Parathyroid adenoma (tissue), 2 donors: Measurements from ENCODE around the gene UBE2E1.

Source experiments
- H2AFZ ChIP-seq: fragments of 300-600 bp; sonication (generic); one replicate; pipeline ENCODE4 v1.7.0; 2017; ENCODE audit warnings: antibody characterized with exemption, mild to moderate bottlenecking
- H3K27ac ChIP-seq: fragments of 300-600 bp; sonication (generic); one replicate; pipeline ENCODE4 v1.7.0; 2017
- H3K27me3 ChIP-seq: fragments of 300-600 bp; sonication (generic); one replicate; pipeline ENCODE4 v1.7.0; 2017; ENCODE audit warnings: low read length; ENCODE audit not compliant: control insufficient read depth, insufficient read depth
- H3K36me3 ChIP-seq: fragments of 300-600 bp; sonication (generic); one replicate; pipeline ENCODE4 v1.7.0; 2017; ENCODE audit warnings: low read length; ENCODE audit not compliant: control insufficient read depth, insufficient read depth
- H3K4me1 ChIP-seq: fragments of 300-600 bp; sonication (generic); one replicate; pipeline ENCODE4 v1.7.0; 2017; ENCODE audit warnings: control low read depth
- H3K4me2 ChIP-seq: fragments of 300-600 bp; sonication (generic); one replicate; pipeline ENCODE4 v1.7.0; 2017; ENCODE audit warnings: low read length
- H3K4me3 ChIP-seq: fragments of 300-600 bp; sonication (generic); one replicate; pipeline ENCODE4 v1.7.0; 2017; ENCODE audit warnings: low read depth, low read length
- H3K79me2 ChIP-seq: fragments of 300-600 bp; sonication (generic); one replicate; pipeline ENCODE4 v1.7.0; 2017; ENCODE audit warnings: control low read depth
- H3K9ac ChIP-seq: fragments of 300-600 bp; sonication (generic); one replicate; pipeline ENCODE4 v1.7.0; 2017; ENCODE audit warnings: mild to moderate bottlenecking
- H3K9me3 ChIP-seq: fragments of 300-600 bp; sonication (generic); one replicate; pipeline ENCODE4 v1.7.0; 2017; ENCODE audit warnings: low read length; ENCODE audit not compliant: control insufficient read depth
- TF ChIP-seq, protein P1 (sequence below): fragments of 300-600 bp; sonication (generic); IDR thresholded peaks from one replicate; pipeline ENCODE4 v1.7.0; 2017; ENCODE audit warnings: antibody characterized with exemption, mild to moderate bottlenecking
- donor health status: primary hyperparathyroidism.

UBE2E1 gene

DNA sequence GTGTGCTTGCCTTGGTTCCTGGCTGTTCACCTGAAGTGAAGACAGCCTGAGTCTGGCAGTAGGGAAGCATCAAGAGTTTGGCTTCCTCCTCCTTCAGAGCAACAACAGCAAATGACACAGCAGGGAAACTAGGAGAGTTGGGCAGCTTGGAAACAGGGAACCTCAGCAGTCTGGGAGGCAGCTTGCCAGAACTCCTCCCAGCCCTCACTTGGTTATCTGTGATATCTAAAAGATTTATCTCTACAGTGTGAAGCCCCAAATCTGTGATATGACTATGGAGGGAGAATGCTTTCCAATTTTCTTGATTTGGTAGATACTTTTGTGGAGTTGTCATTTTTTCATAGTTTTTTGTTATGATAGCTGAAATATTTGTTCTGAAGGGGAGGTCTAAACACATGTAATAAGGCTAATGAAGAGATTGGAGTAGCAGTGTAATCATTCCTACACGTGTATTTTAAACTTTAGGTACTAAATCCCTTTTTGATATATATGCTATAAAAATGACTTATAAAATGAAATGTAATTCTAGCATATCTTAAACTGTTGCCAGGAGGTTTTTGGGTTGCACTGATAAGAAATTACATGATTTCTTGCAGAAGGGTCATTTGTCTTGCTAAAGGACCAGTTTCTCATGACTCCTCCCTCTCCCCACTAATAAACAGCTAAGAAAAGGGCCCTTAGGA, 20.8 kb downstream of the UBE2E1 start:
- TF ChIP-seq, protein P1, sequence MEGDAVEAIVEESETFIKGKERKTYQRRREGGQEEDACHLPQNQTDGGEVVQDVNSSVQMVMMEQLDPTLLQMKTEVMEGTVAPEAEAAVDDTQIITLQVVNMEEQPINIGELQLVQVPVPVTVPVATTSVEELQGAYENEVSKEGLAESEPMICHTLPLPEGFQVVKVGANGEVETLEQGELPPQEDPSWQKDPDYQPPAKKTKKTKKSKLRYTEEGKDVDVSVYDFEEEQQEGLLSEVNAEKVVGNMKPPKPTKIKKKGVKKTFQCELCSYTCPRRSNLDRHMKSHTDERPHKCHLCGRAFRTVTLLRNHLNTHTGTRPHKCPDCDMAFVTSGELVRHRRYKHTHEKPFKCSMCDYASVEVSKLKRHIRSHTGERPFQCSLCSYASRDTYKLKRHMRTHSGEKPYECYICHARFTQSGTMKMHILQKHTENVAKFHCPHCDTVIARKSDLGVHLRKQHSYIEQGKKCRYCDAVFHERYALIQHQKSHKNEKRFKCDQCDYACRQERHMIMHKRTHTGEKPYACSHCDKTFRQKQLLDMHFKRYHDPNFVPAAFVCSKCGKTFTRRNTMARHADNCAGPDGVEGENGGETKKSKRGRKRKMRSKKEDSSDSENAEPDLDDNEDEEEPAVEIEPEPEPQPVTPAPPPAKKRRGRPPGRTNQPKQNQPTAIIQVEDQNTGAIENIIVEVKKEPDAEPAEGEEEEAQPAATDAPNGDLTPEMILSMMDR = no peak

GRCh38 chr3:23829242-23829934, 23.6 kb downstream of the UBE2E1 start:
- H3K9me3 ChIP-seq = no peaks in the 10 kb centered on the region
- no peak overlapping the region for H3K27ac ChIP-seq
- peaks cover 5% of the 10 kb centered on the region for H3K4me1 ChIP-seq
- H3K27me3 ChIP-seq = no peaks in the 10 kb centered on the region
- no peak overlapping the region for H3K4me2 ChIP-seq
- H3K36me3 ChIP-seq = no peaks in the 10 kb centered on the region
- H3K9ac ChIP-seq = no peak overlapping the region
- peaks cover 6% of the 10 kb centered on the region for H3K79me2 ChIP-seq
- H2AFZ ChIP-seq = no peak overlapping the region
- TF ChIP-seq, protein P1 = no peak
- no peak overlapping the region for H3K4me3 ChIP-seq

More for the DNA sequence above, 20.8 kb downstream of the UBE2E1 start:
- H3K9ac ChIP-seq = no peak overlapping the region
- H3K4me2 ChIP-seq = no peak overlapping the region
- H3K4me1 ChIP-seq = peaks cover 5% of the 10 kb centered on the region
- H3K36me3 ChIP-seq = no peaks in the 10 kb centered on the region
- H3K27me3 ChIP-seq = no peaks in the 10 kb centered on the region
- no peaks in the 10 kb centered on the region for H3K9me3 ChIP-seq
- H3K4me3 ChIP-seq = no peak overlapping the region
- no peak overlapping the region for H3K27ac ChIP-seq
- H2AFZ ChIP-seq = no peak overlapping the region
- peaks cover 6% of the 10 kb centered on the region for H3K79me2 ChIP-seq

DNA sequence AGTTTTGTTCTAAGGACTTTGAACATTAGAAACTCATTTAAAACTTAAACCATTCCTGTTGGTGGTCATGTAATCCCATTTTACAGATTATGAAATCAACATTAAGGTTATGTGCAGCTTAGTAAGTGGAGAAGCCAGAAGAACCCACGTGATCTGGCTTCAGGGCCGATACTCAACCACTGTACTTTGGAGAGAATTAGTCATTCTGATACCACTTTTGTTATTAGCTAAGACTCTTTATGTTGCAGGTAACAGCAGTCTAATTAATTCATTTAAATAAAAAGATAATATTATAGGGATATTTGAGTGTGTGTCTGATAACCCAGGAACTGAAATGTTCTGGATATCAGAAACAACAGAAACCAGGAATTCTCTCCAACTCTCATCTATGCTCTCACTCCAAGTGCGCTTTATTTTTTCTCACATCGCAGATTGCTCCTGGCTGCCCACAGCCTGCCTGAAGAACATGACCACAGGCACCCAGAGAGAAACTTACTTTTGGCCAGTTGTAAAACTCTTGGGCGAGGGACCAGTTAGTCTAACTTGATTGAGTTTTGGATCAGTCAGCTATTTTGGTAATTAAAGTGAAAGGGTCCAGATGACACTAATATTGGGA, 25.2 kb downstream of the UBE2E1 start:
- Histone ChIP-seq H2AFZ (no peak overlapping the region), H3K9me3 (no peaks in the 10 kb centered on the region), H3K27ac (no peak overlapping the region), H3K4me1 (peaks cover 5% of the 10 kb centered on the region), H3K9ac (no peak overlapping the region), H3K27me3 (no peaks in the 10 kb centered on the region), H3K4me2 (no peak overlapping the region), H3K79me2 (peaks cover 6% of the 10 kb centered on the region), H3K36me3 (no peaks in the 10 kb centered on the region), H3K4me3 (no peak overlapping the region)
- TF ChIP-seq, protein P1 = no peak

DNA sequence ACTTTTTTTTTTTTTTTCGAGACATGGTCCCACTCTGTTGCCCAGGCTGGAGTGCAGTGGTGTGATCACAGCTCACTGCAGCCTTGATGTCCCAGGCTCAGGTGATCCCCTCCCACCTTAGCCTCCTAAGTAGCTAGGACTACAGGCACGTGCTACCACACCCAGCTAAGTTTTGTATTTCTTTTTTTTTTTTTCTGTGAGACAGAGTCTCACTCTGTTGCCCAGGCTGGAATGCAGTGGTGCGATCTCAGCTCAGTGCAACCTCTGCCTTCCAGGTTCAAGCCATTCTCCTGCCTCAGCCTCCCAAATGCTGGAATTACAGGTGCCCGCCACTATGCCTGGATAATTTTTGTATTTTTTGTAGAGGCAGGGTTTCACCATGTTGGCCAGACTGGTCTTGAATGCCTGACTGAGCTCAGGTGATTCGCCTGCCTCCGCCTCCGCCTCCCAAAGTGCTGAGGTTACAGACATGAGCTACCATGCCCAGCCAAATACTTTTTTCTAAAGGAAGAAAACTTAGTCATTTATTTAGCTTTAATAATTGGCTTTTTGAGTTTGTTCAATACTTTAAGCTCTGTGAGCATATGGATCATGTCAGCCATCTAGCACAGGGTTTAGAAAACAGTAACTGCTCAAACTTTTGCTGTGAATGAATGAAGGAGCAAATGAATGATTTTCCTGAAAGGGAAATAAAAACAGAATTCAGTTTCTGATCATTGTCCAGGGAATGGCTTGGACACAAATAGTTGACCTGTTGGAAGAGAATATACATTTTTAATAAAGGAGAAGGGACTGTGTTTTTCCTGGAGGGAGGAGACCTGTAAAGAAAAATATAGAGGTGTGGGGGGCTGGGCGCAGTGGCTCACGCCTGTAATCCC, 26.0 kb downstream of the UBE2E1 start:
- H3K4me1 ChIP-seq = peaks cover 7% of the 10 kb centered on the region
- H3K36me3 ChIP-seq = no peaks in the 10 kb centered on the region

More for the DNA sequence above, 26.0 kb downstream of the UBE2E1 start:
- no peak overlapping the region for H3K4me3 ChIP-seq
- no peaks in the 10 kb centered on the region for H3K9me3 ChIP-seq
- no peak overlapping the region for H2AFZ ChIP-seq
- TF ChIP-seq, protein P1 = no peak
- no peak overlapping the region for H3K9ac ChIP-seq
- no peak overlapping the region for H3K27ac ChIP-seq
- H3K79me2 ChIP-seq = peaks cover 6% of the 10 kb centered on the region
- no peak overlapping the region for H3K4me2 ChIP-seq
- H3K27me3 ChIP-seq = no peaks in the 10 kb centered on the region
